Liver (tissue), 9 donors: ENCODE results near the gene TARBP1. TPM values are rescaled to one million over a fixed set of nuclear protein-coding genes. Genes with fewer than 3 reads are reported as not detected.

Experiments used
- DNase-seq: peaks from one replicate; pipeline ENCODE4 v3.0.0-alpha.2; 2017; ENCODE audit warnings: low spot score
- H3K27ac ChIP-seq, 2 donors: one replicate each; pipeline ENCODE4 v1.7.0; 2013; ENCODE audit warnings: inconsistent platforms in 2 of 2, low read length in 2 of 2, control low read depth in 1 of 2, low read depth in 1 of 2, mild to moderate bottlenecking in 1 of 2
- H3K27me3 ChIP-seq, 4 donors: one replicate each; pipeline versions ENCODE4 v1.6.1 to v1.7.0; 2013; ENCODE audit warnings: low read length in 3 of 4, inconsistent platforms in 1 of 4, mild to moderate bottlenecking in 1 of 4, moderate library complexity in 1 of 4; ENCODE audit not compliant: control insufficient read depth in 4 of 4, insufficient read depth in 4 of 4
- H3K36me3 ChIP-seq, 4 donors: one replicate each; pipeline versions ENCODE4 v1.6.1 to v1.7.0; 2013; ENCODE audit warnings: low read length in 3 of 4, mild to moderate bottlenecking in 3 of 4, low read depth in 1 of 4, moderate library complexity in 1 of 4; ENCODE audit not compliant: control insufficient read depth in 4 of 4, insufficient read depth in 3 of 4
- H3K4me1 ChIP-seq, 4 donors: one replicate each; pipeline versions ENCODE4 v1.6.1 to v1.7.0; 2013; ENCODE audit warnings: low read length in 3 of 4, mild to moderate bottlenecking in 3 of 4, moderate library complexity in 1 of 4; ENCODE audit not compliant: control insufficient read depth in 4 of 4, insufficient read depth in 4 of 4
- H3K4me3 ChIP-seq, 3 donors: one replicate each; pipeline versions ENCODE4 v1.6.1 to v1.7.0; 2013; ENCODE audit warnings: low read length in 3 of 3, control low read depth in 1 of 3, low read depth in 1 of 3, mild to moderate bottlenecking in 1 of 3
- H3K9ac ChIP-seq, 2 donors: one replicate each; pipeline ENCODE4 v1.7.0; 2013; ENCODE audit warnings: low read length in 2 of 2, mild to moderate bottlenecking in 2 of 2, moderate library complexity in 2 of 2, control low read depth in 1 of 2, low read depth in 1 of 2
- H3K9me3 ChIP-seq, 4 donors: one replicate each; pipeline versions ENCODE4 v1.6.1 to v1.7.0; 2013; ENCODE audit warnings: low read length in 3 of 4; ENCODE audit not compliant: control insufficient read depth in 4 of 4
- EGR1 ChIP-seq, 2 donors: IDR thresholded peaks; 2 replicates each; pipeline ENCODE4 v1.6.1; 2016 to 2018; ENCODE audit warnings: antibody characterized with exemption in 2 of 2, low read depth in 2 of 2
- FOXA1 ChIP-seq: IDR thresholded peaks from 2 replicates; pipeline ENCODE4 v1.6.1; 2016; ENCODE audit warnings: antibody characterized with exemption
- FOXA2 ChIP-seq: IDR thresholded peaks from 2 replicates; pipeline ENCODE4 v1.6.1; 2016; ENCODE audit warnings: antibody characterized with exemption
- GABPA ChIP-seq, 2 donors: IDR thresholded peaks in 1 of 2; conservative IDR thresholded peaks in 1 of 2; 2 replicates each; pipeline ENCODE4 v1.6.1; 2016; ENCODE audit warnings: antibody characterized with exemption in 2 of 2, mild to moderate bottlenecking in 1 of 2, moderate library complexity in 1 of 2
- HNF4A ChIP-seq, 2 donors: conservative IDR thresholded peaks; 2 replicates each; pipeline ENCODE4 v1.6.1; 2016; ENCODE audit warnings: antibody characterized with exemption in 2 of 2, mild to moderate bottlenecking in 2 of 2
- HNF4G ChIP-seq: IDR thresholded peaks from 2 replicates; pipeline ENCODE4 v1.6.1; 2016; ENCODE audit warnings: antibody characterized with exemption
- JUND ChIP-seq, 2 donors: IDR thresholded peaks; 2 replicates each; pipeline ENCODE4 v1.6.1; 2016; ENCODE audit warnings: antibody characterized with exemption in 2 of 2
- NR2F2 ChIP-seq: IDR thresholded peaks from 2 replicates; pipeline ENCODE4 v1.6.1; 2016; ENCODE audit warnings: antibody characterized with exemption
- RAD21 ChIP-seq, 2 donors: IDR thresholded peaks; 2 replicates each; pipeline ENCODE4 v1.6.1; 2016; ENCODE audit warnings: antibody characterized with exemption in 2 of 2, mild to moderate bottlenecking in 2 of 2
- RXRA ChIP-seq, 2 donors: IDR thresholded peaks; 2 replicates each; pipeline ENCODE4 v1.6.1; 2017 to 2018; ENCODE audit warnings: antibody characterized with exemption in 2 of 2, mild to moderate bottlenecking in 1 of 2
- SP1 ChIP-seq: IDR thresholded peaks from 2 replicates; pipeline ENCODE4 v1.6.1; 2018; ENCODE audit warnings: antibody characterized with exemption, mild to moderate bottlenecking
- TAF1 ChIP-seq: conservative IDR thresholded peaks from 2 replicates; pipeline ENCODE4 v1.6.1; 2016; ENCODE audit warnings: antibody characterized with exemption, mild to moderate bottlenecking
- YY1 ChIP-seq: IDR thresholded peaks from 2 replicates; pipeline ENCODE4 v1.6.1; 2016; ENCODE audit warnings: antibody characterized with exemption, mild to moderate bottlenecking
- WGBS: extraction: QIAGEN DNeasy Blood & Tissue Kit; methylation state at CpG from one replicate; pipeline ENCODE4 v1.1.7; 2013; 5-methylcytosine and 5-hydroxymethylcytosine counted together
- polyA plus RNA-seq, 2 donors: library from polyadenylated mRNA; stranded (reverse) in 1 of 2; unstranded in 1 of 2; fragments of 200-250 nt in 1 of 2; fragments of >200 nt in 1 of 2; fragmentation: Nextera tagmentation in 1 of 2; extraction: Ambion mirVana in 1 of 2; gene quantifications; one replicate each; pipeline versions ENCODE4 v1.2.1 to v1.2.3, GENCODE V29; 2013 to 2015
- total RNA-seq, 2 donors: library from RNA; depleted of rRNA; stranded (reverse); fragments of >200 nt; gene quantifications; one replicate each; pipeline ENCODE4 v1.2.3, GENCODE V29; 2014
- TF ChIP-seq, protein P1 (sequence below): IDR thresholded peaks from 2 replicates; pipeline ENCODE4 v1.6.1; 2016; ENCODE audit warnings: antibody characterized with exemption
- TF ChIP-seq, protein P2 (sequence below): IDR thresholded peaks from 2 replicates; pipeline ENCODE4 v1.6.1; 2016; ENCODE audit warnings: antibody characterized with exemption, mild to moderate bottlenecking
- TF ChIP-seq, protein P3 (sequence below): IDR thresholded peaks from 2 replicates; pipeline ENCODE4 v1.6.1; 2016; ENCODE audit warnings: antibody characterized with exemption
- TF ChIP-seq, protein P4 (sequence below): fragments of 150-350 bp; IDR thresholded peaks from 2 replicates; pipeline ENCODE4 v1.5.1; 2017; ENCODE audit warnings: improper control_type of control experiment, low read depth, low read length; ENCODE audit not compliant: missing input control
- TF ChIP-seq, protein P5 (sequence below): IDR thresholded peaks from 2 replicates; pipeline ENCODE4 v1.6.1; 2016; ENCODE audit warnings: antibody characterized with exemption
- donor health status: healthy.
- donor health status: healthy.
- donor health status: healthy.
- donor health status: healthy.
- donor health status: healthy.

TARBP1 gene
- total and polyA plus RNA-seq, 4 donors = 4.1 to 17.6 (median 9.1) TPM

DNA sequence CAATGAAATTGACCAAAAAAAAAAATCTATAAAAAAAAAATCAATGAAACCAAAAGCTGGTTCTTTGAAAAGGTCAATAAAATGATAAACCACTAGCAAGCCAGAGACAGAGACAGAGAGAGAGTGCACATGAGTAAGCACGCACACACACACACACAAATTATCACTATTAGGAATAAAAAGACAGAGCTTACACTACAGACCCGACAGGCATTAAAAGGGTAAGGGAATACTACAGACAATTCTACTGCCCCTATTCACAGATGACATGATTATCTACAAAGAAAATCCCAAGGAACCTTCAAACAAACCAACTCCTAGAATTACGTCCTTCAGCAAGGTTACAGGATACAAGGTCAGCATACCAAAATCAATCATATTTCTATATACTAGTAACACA is 38.6 kb downstream of the TARBP1 start:
- TF ChIP-seq NR2F2 (no peak), FOXA2 (no peak), TAF1 (no peak), FOXA1 (no peak), RXRA (IDR thresholded peaks at IDR 0.05) (no peak), HNF4A (conservative IDR thresholded peaks at IDR 0.05) (no peak), JUND (IDR thresholded peaks at IDR 0.05) (no peak), HNF4G (no peak), RAD21 (IDR thresholded peaks at IDR 0.05) (no peak), EGR1 (IDR thresholded peaks at IDR 0.05; ENCODE audit: low read depth in 2 of 2) (no peak), SP1 (no peak), GABPA (IDR thresholded peaks at IDR 0.05 in 1 of 2, conservative IDR thresholded peaks at IDR 0.05 in 1 of 2) (no peak), YY1 (no peak)
- TF ChIP-seq, protein P1, sequence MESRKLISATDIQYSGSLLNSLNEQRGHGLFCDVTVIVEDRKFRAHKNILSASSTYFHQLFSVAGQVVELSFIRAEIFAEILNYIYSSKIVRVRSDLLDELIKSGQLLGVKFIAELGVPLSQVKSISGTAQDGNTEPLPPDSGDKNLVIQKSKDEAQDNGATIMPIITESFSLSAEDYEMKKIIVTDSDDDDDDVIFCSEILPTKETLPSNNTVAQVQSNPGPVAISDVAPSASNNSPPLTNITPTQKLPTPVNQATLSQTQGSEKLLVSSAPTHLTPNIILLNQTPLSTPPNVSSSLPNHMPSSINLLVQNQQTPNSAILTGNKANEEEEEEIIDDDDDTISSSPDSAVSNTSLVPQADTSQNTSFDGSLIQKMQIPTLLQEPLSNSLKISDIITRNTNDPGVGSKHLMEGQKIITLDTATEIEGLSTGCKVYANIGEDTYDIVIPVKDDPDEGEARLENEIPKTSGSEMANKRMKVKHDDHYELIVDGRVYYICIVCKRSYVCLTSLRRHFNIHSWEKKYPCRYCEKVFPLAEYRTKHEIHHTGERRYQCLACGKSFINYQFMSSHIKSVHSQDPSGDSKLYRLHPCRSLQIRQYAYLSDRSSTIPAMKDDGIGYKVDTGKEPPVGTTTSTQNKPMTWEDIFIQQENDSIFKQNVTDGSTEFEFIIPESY = no peak
- TF ChIP-seq, protein P2, sequence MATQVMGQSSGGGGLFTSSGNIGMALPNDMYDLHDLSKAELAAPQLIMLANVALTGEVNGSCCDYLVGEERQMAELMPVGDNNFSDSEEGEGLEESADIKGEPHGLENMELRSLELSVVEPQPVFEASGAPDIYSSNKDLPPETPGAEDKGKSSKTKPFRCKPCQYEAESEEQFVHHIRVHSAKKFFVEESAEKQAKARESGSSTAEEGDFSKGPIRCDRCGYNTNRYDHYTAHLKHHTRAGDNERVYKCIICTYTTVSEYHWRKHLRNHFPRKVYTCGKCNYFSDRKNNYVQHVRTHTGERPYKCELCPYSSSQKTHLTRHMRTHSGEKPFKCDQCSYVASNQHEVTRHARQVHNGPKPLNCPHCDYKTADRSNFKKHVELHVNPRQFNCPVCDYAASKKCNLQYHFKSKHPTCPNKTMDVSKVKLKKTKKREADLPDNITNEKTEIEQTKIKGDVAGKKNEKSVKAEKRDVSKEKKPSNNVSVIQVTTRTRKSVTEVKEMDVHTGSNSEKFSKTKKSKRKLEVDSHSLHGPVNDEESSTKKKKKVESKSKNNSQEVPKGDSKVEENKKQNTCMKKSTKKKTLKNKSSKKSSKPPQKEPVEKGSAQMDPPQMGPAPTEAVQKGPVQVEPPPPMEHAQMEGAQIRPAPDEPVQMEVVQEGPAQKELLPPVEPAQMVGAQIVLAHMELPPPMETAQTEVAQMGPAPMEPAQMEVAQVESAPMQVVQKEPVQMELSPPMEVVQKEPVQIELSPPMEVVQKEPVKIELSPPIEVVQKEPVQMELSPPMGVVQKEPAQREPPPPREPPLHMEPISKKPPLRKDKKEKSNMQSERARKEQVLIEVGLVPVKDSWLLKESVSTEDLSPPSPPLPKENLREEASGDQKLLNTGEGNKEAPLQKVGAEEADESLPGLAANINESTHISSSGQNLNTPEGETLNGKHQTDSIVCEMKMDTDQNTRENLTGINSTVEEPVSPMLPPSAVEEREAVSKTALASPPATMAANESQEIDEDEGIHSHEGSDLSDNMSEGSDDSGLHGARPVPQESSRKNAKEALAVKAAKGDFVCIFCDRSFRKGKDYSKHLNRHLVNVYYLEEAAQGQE = no peak
- TF ChIP-seq, protein P3, sequence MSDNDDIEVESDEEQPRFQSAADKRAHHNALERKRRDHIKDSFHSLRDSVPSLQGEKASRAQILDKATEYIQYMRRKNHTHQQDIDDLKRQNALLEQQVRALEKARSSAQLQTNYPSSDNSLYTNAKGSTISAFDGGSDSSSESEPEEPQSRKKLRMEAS = no peak
- TF ChIP-seq, protein P4, sequence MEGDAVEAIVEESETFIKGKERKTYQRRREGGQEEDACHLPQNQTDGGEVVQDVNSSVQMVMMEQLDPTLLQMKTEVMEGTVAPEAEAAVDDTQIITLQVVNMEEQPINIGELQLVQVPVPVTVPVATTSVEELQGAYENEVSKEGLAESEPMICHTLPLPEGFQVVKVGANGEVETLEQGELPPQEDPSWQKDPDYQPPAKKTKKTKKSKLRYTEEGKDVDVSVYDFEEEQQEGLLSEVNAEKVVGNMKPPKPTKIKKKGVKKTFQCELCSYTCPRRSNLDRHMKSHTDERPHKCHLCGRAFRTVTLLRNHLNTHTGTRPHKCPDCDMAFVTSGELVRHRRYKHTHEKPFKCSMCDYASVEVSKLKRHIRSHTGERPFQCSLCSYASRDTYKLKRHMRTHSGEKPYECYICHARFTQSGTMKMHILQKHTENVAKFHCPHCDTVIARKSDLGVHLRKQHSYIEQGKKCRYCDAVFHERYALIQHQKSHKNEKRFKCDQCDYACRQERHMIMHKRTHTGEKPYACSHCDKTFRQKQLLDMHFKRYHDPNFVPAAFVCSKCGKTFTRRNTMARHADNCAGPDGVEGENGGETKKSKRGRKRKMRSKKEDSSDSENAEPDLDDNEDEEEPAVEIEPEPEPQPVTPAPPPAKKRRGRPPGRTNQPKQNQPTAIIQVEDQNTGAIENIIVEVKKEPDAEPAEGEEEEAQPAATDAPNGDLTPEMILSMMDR = no peak
- TF ChIP-seq, protein P5, sequence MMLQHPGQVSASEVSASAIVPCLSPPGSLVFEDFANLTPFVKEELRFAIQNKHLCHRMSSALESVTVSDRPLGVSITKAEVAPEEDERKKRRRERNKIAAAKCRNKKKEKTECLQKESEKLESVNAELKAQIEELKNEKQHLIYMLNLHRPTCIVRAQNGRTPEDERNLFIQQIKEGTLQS = no peak
- Histone ChIP-seq H3K4me3 (no peak overlapping the region), H3K36me3 (peaks cover 0 to 11% (median 2%) of the 10 kb centered on the region in 4 donors)

More for the DNA sequence above, 38.6 kb downstream of the TARBP1 start:
- H3K4me1 ChIP-seq = no peaks in the 10 kb centered on the region
- WGBS = 97% methylated on average over 3 of the region's 3 CpGs
- H3K9me3 ChIP-seq = no peaks in the 10 kb centered on the region
- no peak for DNase-seq
- H3K9ac ChIP-seq = no peak overlapping the region
- no peaks in the 10 kb centered on the region for H3K27me3 ChIP-seq
- H3K27ac ChIP-seq = no peak overlapping the region
